ENCODE results near the gene NEAT1.

DNA sequence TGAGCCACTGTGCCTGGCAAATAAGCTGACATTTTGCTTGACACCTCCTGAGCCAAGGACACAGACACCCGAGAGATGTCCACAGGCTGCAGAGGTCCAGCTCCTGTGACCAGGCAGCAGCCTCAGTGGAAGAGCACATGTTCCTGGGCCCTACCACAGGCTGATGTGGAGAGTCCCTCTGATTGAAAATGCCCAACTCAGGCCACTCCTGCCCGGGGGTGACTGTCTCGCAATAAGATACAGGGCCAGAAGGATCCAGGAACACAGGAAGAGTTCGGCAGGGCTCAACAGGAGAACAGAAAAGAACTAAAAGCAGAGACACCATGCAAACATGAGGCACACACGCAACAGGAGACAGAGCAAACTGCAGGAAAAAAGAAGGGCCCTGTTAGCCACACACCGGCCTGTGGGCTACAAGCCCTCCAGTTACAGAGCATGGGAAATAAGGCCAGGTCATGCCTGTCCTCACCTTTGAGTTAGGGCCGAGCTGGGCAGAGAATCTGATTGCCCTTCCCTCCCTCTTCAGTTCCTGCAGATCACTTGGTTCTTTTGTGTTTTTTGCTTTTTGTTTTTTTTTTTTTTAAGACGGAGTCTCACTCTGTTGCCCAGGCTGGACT, 47.9 kb downstream of the NEAT1 start:
- TF ChIP-seq, protein P1, sequence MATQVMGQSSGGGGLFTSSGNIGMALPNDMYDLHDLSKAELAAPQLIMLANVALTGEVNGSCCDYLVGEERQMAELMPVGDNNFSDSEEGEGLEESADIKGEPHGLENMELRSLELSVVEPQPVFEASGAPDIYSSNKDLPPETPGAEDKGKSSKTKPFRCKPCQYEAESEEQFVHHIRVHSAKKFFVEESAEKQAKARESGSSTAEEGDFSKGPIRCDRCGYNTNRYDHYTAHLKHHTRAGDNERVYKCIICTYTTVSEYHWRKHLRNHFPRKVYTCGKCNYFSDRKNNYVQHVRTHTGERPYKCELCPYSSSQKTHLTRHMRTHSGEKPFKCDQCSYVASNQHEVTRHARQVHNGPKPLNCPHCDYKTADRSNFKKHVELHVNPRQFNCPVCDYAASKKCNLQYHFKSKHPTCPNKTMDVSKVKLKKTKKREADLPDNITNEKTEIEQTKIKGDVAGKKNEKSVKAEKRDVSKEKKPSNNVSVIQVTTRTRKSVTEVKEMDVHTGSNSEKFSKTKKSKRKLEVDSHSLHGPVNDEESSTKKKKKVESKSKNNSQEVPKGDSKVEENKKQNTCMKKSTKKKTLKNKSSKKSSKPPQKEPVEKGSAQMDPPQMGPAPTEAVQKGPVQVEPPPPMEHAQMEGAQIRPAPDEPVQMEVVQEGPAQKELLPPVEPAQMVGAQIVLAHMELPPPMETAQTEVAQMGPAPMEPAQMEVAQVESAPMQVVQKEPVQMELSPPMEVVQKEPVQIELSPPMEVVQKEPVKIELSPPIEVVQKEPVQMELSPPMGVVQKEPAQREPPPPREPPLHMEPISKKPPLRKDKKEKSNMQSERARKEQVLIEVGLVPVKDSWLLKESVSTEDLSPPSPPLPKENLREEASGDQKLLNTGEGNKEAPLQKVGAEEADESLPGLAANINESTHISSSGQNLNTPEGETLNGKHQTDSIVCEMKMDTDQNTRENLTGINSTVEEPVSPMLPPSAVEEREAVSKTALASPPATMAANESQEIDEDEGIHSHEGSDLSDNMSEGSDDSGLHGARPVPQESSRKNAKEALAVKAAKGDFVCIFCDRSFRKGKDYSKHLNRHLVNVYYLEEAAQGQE (IDR thresholded peaks at IDR 0.05; ENCODE audit: borderline replicate concordance): no peak
- TF ChIP-seq, protein P2, sequence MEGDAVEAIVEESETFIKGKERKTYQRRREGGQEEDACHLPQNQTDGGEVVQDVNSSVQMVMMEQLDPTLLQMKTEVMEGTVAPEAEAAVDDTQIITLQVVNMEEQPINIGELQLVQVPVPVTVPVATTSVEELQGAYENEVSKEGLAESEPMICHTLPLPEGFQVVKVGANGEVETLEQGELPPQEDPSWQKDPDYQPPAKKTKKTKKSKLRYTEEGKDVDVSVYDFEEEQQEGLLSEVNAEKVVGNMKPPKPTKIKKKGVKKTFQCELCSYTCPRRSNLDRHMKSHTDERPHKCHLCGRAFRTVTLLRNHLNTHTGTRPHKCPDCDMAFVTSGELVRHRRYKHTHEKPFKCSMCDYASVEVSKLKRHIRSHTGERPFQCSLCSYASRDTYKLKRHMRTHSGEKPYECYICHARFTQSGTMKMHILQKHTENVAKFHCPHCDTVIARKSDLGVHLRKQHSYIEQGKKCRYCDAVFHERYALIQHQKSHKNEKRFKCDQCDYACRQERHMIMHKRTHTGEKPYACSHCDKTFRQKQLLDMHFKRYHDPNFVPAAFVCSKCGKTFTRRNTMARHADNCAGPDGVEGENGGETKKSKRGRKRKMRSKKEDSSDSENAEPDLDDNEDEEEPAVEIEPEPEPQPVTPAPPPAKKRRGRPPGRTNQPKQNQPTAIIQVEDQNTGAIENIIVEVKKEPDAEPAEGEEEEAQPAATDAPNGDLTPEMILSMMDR (IDR thresholded peaks at IDR 0.05; ENCODE audit: poor library complexity, severe bottlenecking): no peak
- TF ChIP-seq RAD21 (conservative IDR thresholded peaks at IDR 0.05): no peak
- TF ChIP-seq EZH2 (IDR thresholded peaks at IDR 0.05; ENCODE audit: borderline replicate concordance, insufficient read depth, low read length, poor library complexity, severe bottlenecking): no peak

All from neural cell (in vitro differentiated cells).